GM10248 (cell line): ENCODE data around the gene MREG.
"Not testable (repeated sequence)": the region's sequence is repeated elsewhere in the genome, so short reads cannot be mapped to it uniquely, and the experiment has no call there.

ENCODE experiments used
- CTCF ChIA-PET: fragments of 300-600 bp; sonication (Branson Sonifier 250); formaldehyde crosslinking; extraction: SDS; loops from one replicate; lab custom pipeline; 2021; ENCODE audit warnings: antibody characterized with exemption; lab: Yijun Ruan, JAX
- POLR2A ChIA-PET: fragments of 350-650 bp; sonication (Branson Sonifier 250); formaldehyde crosslinking; extraction: SDS; loops from one replicate; lab custom pipeline; 2020; ENCODE audit warnings: antibody characterized with exemption; lab: Yijun Ruan, JAX
- DNase-seq: peaks from one replicate; pipeline ENCODE4 v3.0.0; 2012; ENCODE audit errors: extremely low spot score
- TF ChIP-seq, protein P1 (sequence below): IDR thresholded peaks from 2 replicates; pipeline ENCODE4 v1.5.1; 2012; ENCODE audit warnings: mild to moderate bottlenecking, low read depth; ENCODE audit errors: extremely low read depth, missing control alignments, control extremely low read depth

The MREG gene

DNA sequence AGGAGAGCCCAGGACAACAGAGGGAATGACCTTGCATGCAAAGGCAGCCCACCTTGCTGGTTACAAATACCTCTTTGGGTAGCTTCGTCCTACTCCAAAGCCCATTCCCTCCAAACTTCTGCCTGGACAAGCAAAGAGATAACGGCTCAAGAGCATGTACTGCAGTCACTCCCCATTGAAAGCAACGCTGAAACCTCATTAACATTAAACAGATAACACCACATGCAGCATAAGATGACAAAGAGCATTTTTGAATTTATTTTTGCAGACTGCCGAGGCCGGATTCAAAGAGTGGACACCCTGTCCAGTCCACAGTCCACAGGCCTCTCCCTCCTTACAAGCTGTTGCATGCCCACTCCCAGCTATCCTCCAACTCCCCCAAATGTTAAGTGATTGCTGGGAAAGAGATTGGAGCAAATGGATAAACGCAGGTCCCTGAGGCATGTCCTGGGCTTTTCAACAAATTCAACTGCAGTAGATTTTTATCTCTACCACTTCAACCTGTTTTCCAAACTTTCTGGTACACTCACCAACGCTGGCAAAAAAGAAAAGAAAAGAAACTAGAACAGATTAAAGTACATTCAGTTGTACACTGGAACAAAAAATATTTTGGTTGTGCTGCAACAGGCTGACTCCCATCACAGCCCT is 40.1 kb downstream of the MREG start:
- DNase-seq: no peak
- TF ChIP-seq, protein P1, sequence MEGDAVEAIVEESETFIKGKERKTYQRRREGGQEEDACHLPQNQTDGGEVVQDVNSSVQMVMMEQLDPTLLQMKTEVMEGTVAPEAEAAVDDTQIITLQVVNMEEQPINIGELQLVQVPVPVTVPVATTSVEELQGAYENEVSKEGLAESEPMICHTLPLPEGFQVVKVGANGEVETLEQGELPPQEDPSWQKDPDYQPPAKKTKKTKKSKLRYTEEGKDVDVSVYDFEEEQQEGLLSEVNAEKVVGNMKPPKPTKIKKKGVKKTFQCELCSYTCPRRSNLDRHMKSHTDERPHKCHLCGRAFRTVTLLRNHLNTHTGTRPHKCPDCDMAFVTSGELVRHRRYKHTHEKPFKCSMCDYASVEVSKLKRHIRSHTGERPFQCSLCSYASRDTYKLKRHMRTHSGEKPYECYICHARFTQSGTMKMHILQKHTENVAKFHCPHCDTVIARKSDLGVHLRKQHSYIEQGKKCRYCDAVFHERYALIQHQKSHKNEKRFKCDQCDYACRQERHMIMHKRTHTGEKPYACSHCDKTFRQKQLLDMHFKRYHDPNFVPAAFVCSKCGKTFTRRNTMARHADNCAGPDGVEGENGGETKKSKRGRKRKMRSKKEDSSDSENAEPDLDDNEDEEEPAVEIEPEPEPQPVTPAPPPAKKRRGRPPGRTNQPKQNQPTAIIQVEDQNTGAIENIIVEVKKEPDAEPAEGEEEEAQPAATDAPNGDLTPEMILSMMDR: no peak
- ChIA-PET CTCF (no interaction called here), POLR2A (no interaction called here)

DNA sequence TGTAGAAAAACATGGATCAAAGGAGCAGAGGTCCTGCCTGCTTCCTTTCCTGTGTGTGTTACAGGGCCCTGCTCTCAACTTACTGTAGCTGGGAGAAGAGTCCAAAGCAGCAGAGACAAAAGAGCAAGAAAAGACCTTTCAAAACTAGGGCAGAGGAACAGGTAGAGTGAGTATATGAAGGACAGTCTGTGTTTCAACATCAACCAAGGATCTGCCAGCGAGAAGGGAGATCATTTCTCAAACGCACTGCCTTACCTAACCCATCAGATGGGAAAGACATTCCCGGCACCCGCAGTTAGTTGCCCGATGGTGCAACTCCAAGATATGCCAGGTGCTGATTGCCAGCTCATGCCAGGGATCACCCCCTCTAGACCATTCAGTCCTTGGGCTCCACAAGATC is 41.7 kb downstream of the MREG start:
- TF ChIP-seq, protein P1: no peak
- ChIA-PET POLR2A (no interaction called here), CTCF (interaction anchor here (1.2 to 1.6 kb wide), 2 partner anchors 20 to 21 kb away, joined by 3 read pairs; no protein-coding TSS in a partner anchor)
- no peak for DNase-seq

DNA sequence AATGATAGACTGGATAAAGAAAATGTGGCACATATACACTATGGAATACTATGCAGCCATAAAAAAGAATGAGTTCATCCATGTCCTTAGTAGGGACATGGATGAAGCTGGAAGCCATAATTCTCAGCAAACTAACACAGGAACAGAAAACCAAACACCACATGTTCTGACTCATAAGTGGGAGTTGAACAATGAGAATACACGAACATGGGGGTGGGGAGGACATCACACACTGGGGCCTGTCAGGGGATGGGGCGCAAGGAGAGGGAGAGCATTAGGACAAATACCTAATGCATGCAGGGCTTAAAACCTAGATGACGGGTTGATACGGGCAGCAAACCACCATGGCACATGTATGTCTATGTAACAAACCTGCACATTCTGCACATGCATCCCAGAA is 42.5 kb downstream of the MREG start:
- POLR2A ChIA-PET, DNase-seq: not testable (repeated sequence)
- CTCF ChIA-PET: interaction anchor here (1.2 to 1.6 kb wide), 2 partner anchors 19 to 21 kb away, joined by 3 read pairs; no protein-coding TSS in a partner anchor

DNA sequence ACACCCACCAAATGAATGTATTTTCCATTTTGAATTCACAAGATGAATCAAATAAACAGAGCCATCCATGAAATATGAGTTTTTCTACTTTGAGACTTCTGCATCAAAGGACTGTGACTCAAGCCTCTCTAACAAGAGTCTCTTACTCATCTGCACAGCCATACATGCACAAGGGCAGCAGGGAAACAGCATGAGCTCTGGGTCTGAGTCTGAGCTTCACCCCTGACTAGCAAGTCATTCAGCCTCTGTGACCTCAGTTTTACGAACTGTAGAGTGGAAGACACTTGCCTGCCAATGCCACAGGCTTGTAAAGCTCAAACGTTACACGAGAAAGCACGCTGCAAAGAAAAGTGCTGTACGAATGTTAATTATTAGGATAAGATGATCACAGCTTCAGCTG is 42.9 kb downstream of the MREG start:
- ChIA-PET CTCF (interaction anchor here (1.2 to 1.6 kb wide), 2 partner anchors 19 to 20 kb away, joined by 3 read pairs; no protein-coding TSS in a partner anchor), POLR2A (interaction anchor here (0.5 kb wide), 1 partner anchor 34 kb away, joined by 4 read pairs; no protein-coding TSS in a partner anchor)
- no peak for DNase-seq
- TF ChIP-seq, protein P1: no peak

DNA sequence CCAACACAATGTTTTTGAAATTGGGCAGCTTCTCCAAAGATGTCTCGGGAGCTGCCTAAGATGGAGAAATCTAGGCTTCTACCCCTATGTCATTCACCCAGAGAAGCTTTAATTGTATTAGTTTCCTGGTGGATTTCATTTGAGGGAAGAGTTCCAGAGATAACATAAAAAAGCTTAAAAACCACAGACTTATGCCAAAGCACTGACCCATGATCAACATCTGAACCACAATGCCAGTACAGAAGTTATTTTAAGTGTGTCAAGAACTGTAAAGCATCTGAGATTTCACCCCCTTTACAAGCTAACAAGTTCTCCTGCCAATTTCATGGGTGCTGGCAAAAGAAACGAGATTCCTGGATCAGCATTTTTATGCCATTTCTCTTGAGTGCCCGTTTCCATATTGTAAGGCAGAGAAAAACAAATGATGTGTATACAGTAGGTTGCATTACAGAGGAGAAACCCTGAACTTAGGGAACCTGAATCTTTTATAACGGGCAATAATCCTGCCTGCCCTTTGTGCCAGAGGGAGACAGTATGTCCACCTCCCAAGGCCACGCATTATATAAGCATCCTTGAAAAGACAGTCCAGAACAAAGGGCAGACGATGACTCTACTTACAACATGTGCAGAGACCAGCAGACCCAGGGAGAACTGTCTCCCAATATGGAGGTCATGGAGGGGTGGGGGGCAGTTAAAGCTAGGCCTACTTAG is 44.1 kb downstream of the MREG start:
- POLR2A ChIA-PET: no interaction called here
- DNase-seq: no peak
- CTCF ChIA-PET: interaction anchor here (1.1 to 5.7 kb wide), 8 partner anchors 10 to 54 kb away, joined by 3 to 31 read pairs (median 4); no protein-coding TSS in a partner anchor
- TF ChIP-seq, protein P1: no peak

DNA sequence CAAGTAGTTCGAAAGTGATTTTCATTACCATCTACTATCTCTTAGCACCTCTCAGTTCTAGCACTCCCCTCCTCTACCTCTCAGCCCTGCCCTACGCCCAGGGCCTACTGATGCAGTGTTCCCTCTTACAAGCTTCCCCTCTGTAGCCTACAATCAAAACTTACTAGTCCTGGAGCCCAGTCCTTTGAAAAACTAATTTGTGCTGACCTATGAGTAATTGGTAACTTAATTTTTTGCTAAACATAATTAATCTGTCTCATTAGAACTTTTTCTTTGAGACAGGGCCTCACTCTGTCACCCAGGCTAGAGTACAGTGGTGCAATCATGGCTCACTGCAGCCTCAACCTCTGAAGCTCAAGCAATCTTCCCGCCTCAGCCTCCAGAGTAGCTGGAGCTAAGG is 44.9 kb downstream of the MREG start:
- POLR2A ChIA-PET: no interaction called here
- CTCF ChIA-PET: interaction anchor here (0.6 to 5.7 kb wide), 12 partner anchors 10 to 65 kb away, joined by 3 to 31 read pairs (median 4); no protein-coding TSS in a partner anchor
- TF ChIP-seq, protein P1: no peak
- no peak for DNase-seq
